Uterus (tissue), 2 donors: ENCODE data around the gene RNF10.

Experiments used
- CTCF ChIP-seq, 4 experiments: fragments of 200-600 bp in 2 of 4; fragments of 450-650 bp in 2 of 4; sonication (generic) in 2 of 4; IDR thresholded peaks; one replicate each; pipeline ENCODE4 v1.5.1; 2016 to 2019; ENCODE audit warnings: antibody characterized with exemption in 4 of 4, mild to moderate bottlenecking in 2 of 4, moderate library complexity in 1 of 4
- POLR2A ChIP-seq, 2 donors: fragments of 450-650 bp; IDR thresholded peaks; one replicate each; pipeline ENCODE4 v1.6.1; 2016; ENCODE audit warnings: antibody characterized with exemption in 2 of 2, mild to moderate bottlenecking in 1 of 2, moderate library complexity in 1 of 2

GRCh38 chr12:120583478-120584030 lies 49.4 kb downstream of the RNF10 start:
- TF ChIP-seq CTCF (IDR thresholded peaks at IDR 0.05), result peak; percentile 77 to 84 (median 82)
- TF ChIP-seq POLR2A (IDR thresholded peaks at IDR 0.05), result no peak
